MM.1S (cell line): Measurements from ENCODE around the gene SPEF2.

Source experiments
- EZH2phosphoT487 ChIP-seq: fragments of 300-600 bp; sonication (generic); IDR thresholded peaks from 2 replicates; pipeline ENCODE4 v1.6.1; 2018; ENCODE audit warnings: antibody characterized with exemption, low read length
- TF ChIP-seq, protein P1 (sequence below): fragments of 300-600 bp; sonication (generic); IDR thresholded peaks from 2 replicates; pipeline ENCODE4 v1.5.1; 2016; ENCODE audit warnings: antibody characterized with exemption, low read length, mixed read lengths

DNA sequence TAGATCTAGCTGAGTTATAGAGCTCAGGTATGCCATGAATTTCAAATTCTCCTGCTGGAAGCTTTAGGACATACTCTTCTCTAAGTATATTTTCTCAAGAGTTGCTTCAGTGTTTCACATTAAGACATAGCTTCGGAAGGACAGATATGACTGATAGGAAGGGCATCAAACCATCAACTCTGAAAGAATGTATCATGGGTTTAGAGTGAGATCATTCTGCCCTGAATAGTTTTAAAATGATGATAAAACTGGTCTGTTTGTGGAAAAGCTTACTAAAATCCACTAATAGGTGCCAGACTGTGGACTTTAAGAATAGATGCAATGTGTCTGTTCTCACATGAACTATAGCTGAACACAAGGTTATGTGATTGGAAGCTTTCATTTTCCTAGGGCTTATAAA lies 8.4 kb downstream of the SPEF2 start:
- TF ChIP-seq, protein P1, sequence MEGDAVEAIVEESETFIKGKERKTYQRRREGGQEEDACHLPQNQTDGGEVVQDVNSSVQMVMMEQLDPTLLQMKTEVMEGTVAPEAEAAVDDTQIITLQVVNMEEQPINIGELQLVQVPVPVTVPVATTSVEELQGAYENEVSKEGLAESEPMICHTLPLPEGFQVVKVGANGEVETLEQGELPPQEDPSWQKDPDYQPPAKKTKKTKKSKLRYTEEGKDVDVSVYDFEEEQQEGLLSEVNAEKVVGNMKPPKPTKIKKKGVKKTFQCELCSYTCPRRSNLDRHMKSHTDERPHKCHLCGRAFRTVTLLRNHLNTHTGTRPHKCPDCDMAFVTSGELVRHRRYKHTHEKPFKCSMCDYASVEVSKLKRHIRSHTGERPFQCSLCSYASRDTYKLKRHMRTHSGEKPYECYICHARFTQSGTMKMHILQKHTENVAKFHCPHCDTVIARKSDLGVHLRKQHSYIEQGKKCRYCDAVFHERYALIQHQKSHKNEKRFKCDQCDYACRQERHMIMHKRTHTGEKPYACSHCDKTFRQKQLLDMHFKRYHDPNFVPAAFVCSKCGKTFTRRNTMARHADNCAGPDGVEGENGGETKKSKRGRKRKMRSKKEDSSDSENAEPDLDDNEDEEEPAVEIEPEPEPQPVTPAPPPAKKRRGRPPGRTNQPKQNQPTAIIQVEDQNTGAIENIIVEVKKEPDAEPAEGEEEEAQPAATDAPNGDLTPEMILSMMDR = no peak
- no peak for TF ChIP-seq EZH2phosphoT487
